ENCODE results near the gene GMDS.

GMDS gene

GRCh38 chr6:1662534-1662933, 582.9 kb downstream of the GMDS start:
- DNase-seq, result no peak

GRCh38 chr6:1659816-1660215, 585.6 kb downstream of the GMDS start:
- no peak for DNase-seq

GRCh38 chr6:1658212-1659005, 587.0 kb downstream of the GMDS start:
- no peak for DNase-seq

- DNase-seq, result no peak
These were observed 587.6 kb downstream of the GMDS start for GRCh38 chr6:1657771-1658165.

GRCh38 chr6:1657116-1657770, 588.2 kb downstream of the GMDS start:
- peak in 1 of 3 experiments; percentile 9 for DNase-seq

- peak in 1 of 3 experiments; percentile 2 for DNase-seq
These were observed 591.4 kb downstream of the GMDS start for GRCh38 chr6:1654054-1654453.

GRCh38 chr6:1652842-1653241, 592.6 kb downstream of the GMDS start:
- DNase-seq, result no peak

- no peak for DNase-seq
These were observed 594.0 kb downstream of the GMDS start for GRCh38 chr6:1651362-1651761.

- no peak for DNase-seq
These were observed 599.8 kb downstream of the GMDS start for GRCh38 chr6:1645466-1646185.

- DNase-seq, result no peak
These were observed 600.8 kb downstream of the GMDS start for GRCh38 chr6:1644516-1645060.

GRCh38 chr6:1643830-1644445, 601.5 kb downstream of the GMDS start:
- DNase-seq, result no peak

GRCh38 chr6:1643111-1643510, 602.3 kb downstream of the GMDS start:
- no peak for DNase-seq

- DNase-seq, result no peak
These were observed 604.0 kb downstream of the GMDS start for GRCh38 chr6:1641343-1641885.

- no peak for DNase-seq
These were observed 604.9 kb downstream of the GMDS start for GRCh38 chr6:1640476-1640875.

GRCh38 chr6:1639430-1639829, 606.0 kb downstream of the GMDS start:
- no peak for DNase-seq

- DNase-seq, result peak in 1 of 3 experiments; percentile 27
These were observed 608.2 kb downstream of the GMDS start for GRCh38 chr6:1636971-1637871.

GRCh38 chr6:1636272-1636825, 609.1 kb downstream of the GMDS start:
- no peak for DNase-seq

GRCh38 chr6:1635305-1636010, 609.9 kb downstream of the GMDS start:
- DNase-seq, result no peak

- DNase-seq, result no peak
These were observed 611.3 kb downstream of the GMDS start for GRCh38 chr6:1634081-1634480.

- DNase-seq, result no peak
These were observed 611.9 kb downstream of the GMDS start for GRCh38 chr6:1633366-1634021.

Measured in NCI-H1417 (cell line).